ENCODE measurements around the gene KIFC3. TPM values are rescaled to one million over a fixed set of nuclear protein-coding genes. Genes with fewer than 3 reads are reported as not detected.

The KIFC3 gene
- total and polyA plus RNA-seq, 2 of the 13 experiments (the other 11 are each of a cell fraction or from before 2014, with no cell fraction given): 42.1 to 45.3 TPM

GRCh38 chr16:57797526-57798266 is 4.6 kb downstream of the KIFC3 start (continued):
- TF ChIP-seq ZNF687 (CRISPR knock-in tag; IDR thresholded peaks at IDR 0.05): peak; percentile 98
- TF ChIP-seq RFX3 (CRISPR knock-in tag; IDR thresholded peaks at IDR 0.05): no peak
- no peak for TF ChIP-seq E2F5 (CRISPR knock-in tag; conservative IDR thresholded peaks at IDR 0.05)
- TF ChIP-seq ZNF737 (CRISPR knock-in tag; IDR thresholded peaks at IDR 0.05; ENCODE audit: borderline replicate concordance): no peak; the same call in 1 of the 2 replicates
- TF ChIP-seq ZNF503 (CRISPR knock-in tag; IDR thresholded peaks at IDR 0.05): no peak
- TF ChIP-seq TBX3 (IDR thresholded peaks at IDR 0.05; ENCODE audit: borderline replicate concordance): no peak
- TF ChIP-seq ZNF501 (CRISPR knock-in tag; IDR thresholded peaks at IDR 0.05): peak; percentile 94; the same call in 1 of the 2 replicates
- no peak for TF ChIP-seq FLYWCH1 (CRISPR knock-in tag; IDR thresholded peaks at IDR 0.05)
- peak; percentile 47 for TF ChIP-seq CTCF (CRISPR knock-in tag; IDR thresholded peaks at IDR 0.05)
- TF ChIP-seq ZNF615 (CRISPR knock-in tag; IDR thresholded peaks at IDR 0.05; ENCODE audit: borderline replicate concordance): no peak
- no peak for TF ChIP-seq BATF2 (CRISPR knock-in tag; IDR thresholded peaks at IDR 0.05)
- 0 out of 2 replicates have a peak, but pooled peaks have one; percentile 46 for TF ChIP-seq ZMYM3 (CRISPR knock-in tag; IDR thresholded peaks at IDR 0.05)
- TF ChIP-seq ZEB1 (IDR thresholded peaks at IDR 0.05; ENCODE audit: insufficient replicate concordance, low read depth): no peak
- no peak for TF ChIP-seq MATR3 (CRISPR knock-in tag; IDR thresholded peaks at IDR 0.05)
- no peak for TF ChIP-seq KAT2B (IDR thresholded peaks at IDR 0.05; ENCODE audit: borderline replicate concordance, low read depth, low read length)
- TF ChIP-seq GABPA (IDR thresholded peaks at IDR 0.05; ENCODE audit: low read depth, low read length): no peak
- TF ChIP-seq GABPA (CRISPR knock-in tag; IDR thresholded peaks at IDR 0.05; ENCODE audit: low read depth): 0 out of 2 replicates have a peak, but pooled peaks have one; percentile 24
- TF ChIP-seq SMAD3 (CRISPR knock-in tag; IDR thresholded peaks at IDR 0.05): no peak
- TF ChIP-seq, protein P1, sequence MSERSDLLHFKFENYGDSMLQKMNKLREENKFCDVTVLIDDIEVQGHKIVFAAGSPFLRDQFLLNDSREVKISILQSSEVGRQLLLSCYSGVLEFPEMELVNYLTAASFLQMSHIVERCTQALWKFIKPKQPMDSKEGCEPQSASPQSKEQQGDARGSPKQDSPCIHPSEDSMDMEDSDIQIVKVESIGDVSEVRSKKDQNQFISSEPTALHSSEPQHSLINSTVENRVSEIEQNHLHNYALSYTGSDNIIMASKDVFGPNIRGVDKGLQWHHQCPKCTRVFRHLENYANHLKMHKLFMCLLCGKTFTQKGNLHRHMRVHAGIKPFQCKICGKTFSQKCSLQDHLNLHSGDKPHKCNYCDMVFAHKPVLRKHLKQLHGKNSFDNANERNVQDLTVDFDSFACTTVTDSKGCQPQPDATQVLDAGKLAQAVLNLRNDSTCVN (CRISPR knock-in tag; IDR thresholded peaks at IDR 0.05; ENCODE audit: borderline replicate concordance): no peak; the same call in 1 of the 2 replicates

Data from HepG2 (cell line).